Effector CD8-positive, alpha-beta T cell (primary cell): ENCODE data around the gene HDAC9.
"Not testable (repeated sequence)": the region's sequence is repeated elsewhere in the genome, so short reads cannot be mapped to it uniquely, and the experiment has no call there.

Source experiments
- DNase-seq: peaks from one replicate; lab custom pipeline; 2025; lab: John Stamatoyannopoulos, UW

The HDAC9 gene

DNA sequence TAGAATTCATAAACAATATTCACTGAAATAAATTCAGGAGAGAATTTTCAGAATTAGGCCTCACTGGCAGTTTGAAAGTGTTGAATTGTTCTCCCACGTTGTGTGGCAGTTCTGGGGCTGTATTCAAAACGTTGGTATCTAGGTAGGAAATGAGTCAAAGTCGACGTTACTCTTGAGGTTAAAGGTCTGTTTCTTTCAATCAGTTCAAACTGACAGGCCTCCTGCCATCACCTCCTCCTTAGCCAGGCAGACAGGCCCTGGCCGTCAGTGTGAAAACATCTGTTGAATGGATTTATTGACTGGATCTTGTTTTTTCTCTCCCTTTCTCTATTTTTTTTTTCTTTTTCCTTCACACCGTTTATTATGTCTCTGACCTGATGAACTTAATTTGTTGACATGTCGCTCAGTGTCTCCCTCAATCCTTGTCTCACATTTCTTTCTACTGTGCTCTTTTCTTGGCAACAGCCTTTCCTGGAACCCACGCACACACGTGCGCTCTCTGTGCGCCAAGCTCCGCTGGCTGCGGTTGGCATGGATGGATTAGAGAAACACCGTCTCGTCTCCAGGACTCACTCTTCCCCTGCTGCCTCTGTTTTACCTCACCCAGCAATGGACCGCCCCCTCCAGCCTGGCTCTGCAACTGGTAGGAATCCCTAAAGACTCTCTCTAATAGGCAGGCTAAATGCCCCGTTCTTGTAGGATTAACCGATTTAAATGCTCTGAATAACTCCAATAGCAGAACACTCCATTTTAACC is 231.7 kb downstream of the HDAC9 start:
- no peak for DNase-seq

DNA sequence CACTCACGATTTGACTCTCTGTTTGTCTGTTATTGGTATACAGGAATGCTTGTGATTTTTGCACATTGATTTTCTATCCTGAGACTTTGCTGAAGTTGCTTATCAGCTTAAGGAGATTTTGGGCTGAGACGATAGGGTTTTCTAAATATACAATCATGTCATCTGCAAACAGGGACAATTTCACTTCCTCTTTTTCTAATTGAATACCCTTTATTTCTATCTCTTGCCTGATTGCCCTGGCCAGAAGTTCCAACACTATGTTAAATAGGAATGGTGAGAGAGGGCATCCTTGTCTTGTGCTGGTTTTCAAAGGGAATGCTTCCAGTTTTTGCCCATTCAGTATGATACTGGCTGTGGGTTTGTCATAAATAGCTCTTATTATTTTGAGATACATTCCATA is 240.5 kb downstream of the HDAC9 start:
- not testable (repeated sequence) for DNase-seq

DNA sequence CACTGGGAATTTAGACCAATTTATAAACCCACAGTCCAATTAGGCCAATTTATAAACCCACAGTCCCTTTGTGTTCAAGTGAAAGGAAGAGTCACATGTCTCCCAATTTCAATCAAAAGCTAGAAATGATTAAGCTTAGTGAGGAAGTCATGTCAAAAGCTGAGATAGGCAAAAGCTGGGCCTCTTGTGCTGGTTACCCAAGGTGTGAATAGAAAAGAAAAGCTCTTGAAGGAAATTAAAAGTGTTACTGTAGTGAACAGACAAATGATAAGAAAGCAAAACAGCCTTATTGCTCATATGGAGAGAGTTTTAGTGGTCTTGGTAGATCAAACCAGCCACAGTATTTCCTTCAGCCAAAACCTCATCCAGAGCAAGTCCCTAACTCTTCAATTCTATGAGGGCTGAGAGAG is 245.0 kb downstream of the HDAC9 start:
- no peak for DNase-seq

DNA sequence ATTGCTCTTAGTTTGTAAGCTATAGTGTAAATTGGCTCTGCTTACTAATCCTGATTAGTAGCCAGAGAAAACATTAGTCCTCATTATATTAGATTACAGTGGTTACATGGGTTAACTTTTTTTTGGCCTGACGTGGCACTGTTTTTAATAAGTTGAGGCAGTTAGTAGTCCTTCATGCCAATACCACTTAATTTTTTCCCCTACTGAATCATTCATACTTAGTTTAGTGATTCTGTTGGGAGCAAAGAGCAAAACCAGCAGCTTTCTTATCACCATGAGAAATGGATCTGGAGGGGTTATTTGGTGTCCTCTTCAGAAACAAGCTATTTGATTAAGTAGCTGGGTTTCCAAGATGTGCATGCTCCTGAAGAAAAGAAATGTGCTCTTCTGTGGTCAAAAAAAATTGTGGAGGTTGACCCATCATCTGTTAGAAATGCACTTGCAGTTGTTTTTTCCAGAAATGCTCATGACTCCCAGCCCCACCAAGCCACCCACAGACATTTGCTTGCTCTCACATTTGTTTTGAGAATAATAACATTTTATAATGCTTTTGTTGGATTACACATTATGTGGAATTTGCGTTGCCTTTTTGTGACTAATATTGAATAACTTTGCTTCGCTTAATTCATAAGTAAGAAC is 258.5 kb downstream of the HDAC9 start:
- no peak for DNase-seq

DNA sequence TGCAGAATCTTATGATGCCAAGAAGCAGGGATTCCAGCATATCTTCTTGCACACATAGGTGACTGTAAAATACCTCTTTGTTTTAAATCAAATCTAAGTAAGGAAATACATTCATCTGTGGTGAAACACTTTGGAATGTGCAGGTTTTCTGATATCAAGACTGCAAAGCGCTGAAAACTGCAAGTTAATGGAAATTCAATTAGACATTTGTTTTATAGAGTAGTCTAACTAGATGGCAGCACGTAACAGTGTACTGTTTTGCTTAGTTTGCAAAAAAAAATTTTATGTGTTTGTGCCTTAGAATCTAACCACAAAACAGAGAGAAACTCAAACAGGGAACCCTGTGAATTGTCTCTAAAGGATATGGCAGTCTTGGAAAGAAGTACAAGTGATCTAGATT is 259.2 kb downstream of the HDAC9 start:
- no peak for DNase-seq

DNA sequence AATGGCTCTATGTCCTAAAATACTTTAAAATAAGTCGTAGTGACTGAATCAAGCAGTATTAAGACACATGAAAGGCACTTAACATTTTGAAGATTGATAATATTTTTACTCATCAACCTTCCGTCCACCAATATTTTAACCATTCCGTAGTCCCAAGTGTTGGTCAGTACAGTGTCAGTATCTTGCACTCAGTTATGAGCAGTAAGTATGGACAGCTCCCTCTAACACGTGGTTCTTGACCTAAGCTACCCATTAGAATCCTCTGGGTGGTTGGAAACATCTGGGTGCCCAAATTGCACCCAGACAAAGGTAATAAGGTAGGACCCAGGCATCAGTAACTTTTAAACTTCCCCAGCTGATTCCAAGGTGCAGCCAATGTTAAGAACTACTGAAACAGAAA is 260.2 kb downstream of the HDAC9 start:
- DNase-seq = no peak

DNA sequence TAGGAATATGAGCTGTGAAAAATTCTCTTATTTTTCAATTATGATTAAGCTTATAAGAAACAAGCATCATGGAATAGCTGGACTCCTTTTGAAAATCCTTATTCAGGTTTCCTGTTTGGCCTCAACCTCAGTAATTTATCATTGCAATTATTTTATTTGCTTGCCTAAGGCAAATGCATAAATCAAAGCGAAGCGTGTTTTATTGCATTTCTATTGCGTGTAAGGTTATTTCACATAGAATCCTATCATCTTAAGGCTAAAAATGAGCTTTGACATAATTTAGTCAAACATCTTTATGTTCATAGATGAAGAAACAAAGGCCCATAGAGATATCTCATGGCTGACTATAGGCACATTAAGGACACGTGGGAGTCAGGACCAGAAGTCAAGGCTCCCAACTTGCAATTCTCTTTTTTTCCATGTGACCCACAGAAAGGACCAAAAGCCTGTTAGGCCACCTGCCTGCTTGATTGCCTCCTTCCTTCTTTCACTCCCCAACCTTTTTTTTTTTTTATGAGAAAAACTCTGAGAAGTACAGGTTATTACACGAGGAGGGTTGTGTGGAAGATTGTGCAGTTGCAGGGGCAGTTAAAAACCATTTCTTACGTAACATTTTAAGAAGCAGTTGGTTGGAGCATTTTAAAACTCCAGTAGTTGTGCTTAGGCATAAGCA is 261.0 kb downstream of the HDAC9 start:
- DNase-seq = no peak

DNA sequence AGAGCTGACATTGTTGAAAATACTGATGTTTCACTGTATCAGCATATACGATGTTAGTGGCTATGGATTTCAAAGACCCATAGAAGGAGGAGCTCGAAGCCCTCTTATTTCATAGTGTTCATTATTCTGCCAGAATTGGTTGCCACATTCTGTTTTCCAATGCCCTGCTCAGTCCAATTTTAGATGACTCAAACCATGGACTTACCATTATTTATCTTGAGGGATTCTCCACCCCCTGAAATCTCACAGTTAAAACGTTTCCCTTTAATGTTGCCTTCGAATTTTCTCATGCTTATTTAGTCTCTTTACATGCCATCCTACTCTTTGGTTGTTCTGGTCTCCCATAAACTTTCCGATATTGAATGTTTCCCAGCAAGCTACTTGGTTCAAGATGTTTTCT is 264.5 kb downstream of the HDAC9 start:
- no peak for DNase-seq

DNA sequence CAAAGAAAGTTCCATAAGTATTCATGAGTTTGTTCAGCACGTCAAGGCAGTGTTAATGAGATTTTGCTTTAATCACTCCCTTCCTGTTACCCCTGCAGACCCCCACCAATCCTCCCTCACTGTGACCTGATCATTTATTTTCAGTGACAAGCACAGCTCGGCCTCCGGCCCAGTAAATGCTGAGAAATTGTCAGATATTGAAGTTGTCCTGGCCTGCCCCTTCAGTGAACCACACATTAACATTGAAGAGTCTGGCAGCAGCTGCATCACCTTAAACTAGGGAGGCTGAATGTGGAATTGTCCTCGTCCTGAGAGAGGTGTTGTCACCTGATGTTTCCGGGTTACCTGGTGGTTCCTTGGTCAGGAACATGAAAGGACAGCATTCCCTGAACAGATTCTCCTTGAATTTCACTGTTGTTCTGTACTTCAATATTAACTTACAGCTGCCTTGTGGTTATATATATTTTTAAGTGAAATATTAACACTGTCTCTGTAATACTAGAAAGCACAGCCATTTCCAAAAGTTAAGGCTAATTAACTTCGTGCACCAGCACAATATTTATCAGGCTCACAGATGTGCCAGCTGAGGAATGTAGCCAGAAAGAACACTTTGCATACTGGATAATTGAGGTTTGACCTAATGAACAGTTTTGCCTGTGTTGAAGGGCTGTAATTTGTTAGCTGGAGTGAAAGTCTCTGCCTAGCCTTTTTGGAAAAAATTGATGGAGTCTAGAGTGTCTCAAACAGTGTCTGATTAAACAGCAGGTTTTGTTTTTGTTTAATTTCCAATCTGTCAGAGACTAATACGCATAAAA is 265.3 kb downstream of the HDAC9 start:
- no peak for DNase-seq

DNA sequence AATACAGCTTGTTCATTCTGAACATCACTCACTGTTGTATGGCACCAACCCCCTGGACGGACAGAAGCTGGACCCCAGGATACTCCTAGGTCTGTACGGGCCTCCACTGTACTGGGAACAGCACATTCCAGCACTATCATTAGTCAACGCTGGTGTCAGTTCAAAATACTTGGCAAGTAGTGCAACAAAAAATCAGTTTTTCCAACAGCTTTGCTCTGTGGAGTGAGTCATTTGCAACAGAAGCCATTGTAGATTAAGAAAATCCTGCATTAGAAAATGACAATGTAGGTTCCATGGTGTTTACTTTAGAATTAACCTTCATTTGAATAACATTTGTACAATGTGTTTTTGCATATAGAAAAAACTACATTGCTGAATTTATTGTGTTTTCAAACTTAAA is 266.6 kb downstream of the HDAC9 start:
- no peak for DNase-seq

DNA sequence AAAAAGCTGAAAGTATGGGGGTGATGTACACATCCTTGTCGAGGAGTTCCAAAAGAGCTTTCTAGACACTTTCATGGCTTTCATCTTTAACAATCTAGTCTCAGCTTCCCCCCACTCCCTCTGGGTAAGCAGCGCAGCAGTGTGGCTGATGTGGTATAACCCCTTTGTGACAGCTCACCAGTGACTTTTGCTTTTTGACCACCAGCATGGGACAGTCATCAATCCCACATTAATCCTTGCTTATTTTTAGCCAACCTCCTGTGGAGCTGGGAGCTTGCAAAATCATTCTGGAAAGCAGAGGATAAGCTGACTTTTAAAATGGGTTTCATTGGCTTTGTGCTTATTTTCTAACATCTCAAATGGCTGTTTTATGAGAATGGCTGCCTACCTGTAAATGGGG is 272.7 kb downstream of the HDAC9 start:
- no peak for DNase-seq

DNA sequence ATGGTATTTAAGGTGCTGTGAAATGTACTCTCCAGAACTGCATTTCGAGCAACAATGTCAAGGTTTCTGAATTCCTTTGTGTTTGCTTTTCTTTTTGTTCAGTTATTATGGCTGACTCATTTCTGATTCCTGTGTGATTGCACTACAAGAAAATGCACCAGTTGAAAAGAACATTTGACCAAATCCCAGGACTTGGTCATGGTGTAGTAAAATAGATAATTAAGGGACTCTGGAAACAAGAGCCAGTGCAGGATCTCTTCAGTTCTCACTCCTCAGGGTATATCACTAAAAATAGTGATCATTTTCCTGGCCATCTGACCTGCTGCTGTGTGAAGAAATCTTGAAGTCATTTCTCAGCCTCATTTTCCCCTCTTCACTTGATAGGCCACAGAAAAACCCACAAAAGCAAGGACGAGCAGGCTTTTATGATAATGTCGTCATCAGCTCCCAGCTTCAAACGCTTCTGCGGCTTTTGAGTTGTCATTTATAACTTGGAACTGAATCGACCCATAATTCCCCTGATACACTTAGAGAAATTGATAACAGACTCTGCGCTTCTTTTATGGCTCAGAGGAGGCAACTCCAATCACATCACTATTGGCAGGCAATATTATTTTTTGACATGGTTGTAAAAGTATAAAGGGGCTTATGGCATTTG is 274.7 kb downstream of the HDAC9 start:
- no peak for DNase-seq

DNA sequence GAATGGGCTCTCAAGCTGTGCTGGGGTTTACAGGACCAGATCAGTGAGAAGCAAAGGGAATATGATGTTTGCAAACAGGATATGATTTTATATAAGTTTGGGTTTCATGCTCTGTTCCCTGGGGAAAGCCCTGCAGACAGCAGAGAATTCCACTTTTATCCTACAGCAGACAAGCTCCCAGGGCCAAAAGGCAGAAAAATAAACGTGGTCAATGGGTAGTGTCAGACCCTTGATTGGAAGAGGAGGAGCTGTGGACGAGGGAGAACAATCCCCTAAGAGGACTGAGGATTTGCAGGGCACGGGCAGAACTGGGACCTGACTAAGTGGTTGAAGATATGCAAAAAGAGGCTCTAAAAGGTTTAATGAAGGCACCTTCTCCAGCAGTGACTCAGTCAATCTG is 275.3 kb downstream of the HDAC9 start:
- DNase-seq = no peak

DNA sequence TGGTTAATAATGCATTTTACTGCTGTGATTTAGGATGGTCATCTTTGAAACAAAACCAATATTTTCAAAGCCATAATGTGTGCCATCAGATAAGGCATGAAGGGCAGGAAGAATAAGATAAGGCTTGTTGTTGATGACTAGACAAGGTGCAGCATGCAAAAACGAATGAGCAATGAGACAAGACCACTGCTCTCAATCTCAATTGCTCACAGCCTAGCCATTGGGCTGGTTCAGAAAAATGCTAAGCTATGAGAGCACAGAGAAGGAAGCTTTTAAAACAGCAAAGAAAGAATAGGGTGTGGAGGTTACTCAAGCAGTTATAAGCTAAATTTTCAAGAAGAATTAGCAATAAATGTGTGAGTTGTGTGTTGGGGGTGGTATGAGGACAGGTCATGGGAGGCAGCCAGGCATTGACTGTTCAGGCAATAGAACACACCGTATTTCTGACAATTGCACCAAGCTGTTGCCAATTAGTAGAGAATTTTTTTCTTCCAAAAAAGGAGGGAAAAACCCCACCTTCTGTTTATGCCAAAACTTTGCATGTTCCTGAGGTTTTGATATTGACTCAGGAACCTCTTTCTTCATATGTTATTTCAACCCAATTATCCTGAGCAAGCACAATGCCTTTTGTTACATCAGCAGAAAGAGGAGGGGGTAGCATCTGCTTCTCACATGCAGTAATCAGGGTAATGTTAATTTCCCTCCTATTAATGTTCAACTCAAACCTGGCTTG is 276.5 kb downstream of the HDAC9 start:
- DNase-seq = no peak

DNA sequence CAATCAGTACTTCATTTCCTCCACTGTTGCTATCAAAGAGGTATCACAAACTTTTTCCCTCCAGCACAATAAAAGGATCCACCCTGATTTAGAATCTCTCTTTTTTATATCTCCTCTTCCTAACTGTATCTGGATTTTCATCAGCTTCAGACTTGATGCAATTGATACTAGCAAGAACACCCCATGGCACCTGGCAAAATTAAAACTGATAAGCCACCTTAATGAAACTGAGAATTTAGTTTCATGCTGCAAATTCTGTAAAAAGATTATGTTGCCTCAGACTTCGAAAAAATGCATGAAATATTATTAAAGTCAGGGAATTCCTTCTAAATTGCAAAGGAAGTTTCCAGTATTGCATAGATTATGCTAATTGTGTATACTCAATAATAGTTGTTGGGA is 277.0 kb downstream of the HDAC9 start:
- DNase-seq = no peak

DNA sequence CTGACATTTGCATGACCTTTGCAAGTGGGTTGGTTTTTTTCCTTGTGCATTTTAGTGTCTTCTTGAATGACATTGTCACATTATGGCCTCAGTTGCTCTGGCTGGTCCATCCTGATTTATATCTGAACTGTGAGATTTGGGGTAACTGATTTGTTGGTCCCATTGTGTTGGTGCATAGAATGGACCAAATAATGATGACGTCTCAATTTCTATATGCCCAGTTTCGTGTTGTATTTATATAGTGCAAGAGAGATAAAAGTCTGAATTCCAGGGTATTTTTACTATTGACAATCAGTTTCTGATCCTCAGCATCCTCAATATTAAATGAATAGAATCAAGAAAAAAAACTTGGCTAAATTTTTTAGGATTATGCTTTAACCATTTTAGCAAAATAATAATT is 281.8 kb downstream of the HDAC9 start:
- no peak for DNase-seq

DNA sequence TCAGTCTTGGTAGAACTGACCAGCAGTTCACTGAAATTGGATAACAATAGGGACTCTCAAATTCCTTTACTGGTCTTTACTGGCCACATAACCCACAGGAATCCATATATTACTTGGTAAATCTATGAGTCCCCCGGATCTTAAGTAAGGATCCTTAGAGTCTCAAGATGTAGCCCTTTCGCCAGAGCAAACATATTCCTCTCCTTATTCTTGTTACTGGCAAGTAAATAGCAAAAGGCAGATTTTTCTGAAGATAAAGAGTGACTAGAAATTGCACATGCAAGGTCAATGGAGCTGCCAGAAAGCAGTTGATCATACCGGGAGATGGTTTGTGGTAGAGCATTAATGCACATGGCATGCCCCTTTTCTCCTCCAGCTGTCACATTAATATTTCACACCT is 283.0 kb downstream of the HDAC9 start:
- no peak for DNase-seq

DNA sequence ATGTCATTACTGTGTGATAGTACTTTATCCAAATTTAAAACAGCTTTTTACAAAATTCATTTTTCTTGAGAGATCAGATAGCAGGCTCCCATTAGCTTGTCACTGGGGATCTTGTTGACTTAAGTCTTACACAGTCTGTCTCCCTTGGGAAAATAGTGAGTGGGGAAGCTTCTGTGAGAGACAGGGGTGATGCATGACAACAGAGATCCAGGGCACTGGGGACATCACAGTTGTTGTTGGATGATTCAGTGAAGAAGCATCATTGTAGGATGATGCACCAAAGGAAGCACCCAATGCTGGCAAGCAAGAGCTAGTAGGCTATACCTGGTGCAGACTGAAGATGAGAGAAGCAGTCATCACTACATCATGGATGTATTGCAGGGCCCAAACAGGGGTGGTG is 284.7 kb downstream of the HDAC9 start:
- DNase-seq = no peak

DNA sequence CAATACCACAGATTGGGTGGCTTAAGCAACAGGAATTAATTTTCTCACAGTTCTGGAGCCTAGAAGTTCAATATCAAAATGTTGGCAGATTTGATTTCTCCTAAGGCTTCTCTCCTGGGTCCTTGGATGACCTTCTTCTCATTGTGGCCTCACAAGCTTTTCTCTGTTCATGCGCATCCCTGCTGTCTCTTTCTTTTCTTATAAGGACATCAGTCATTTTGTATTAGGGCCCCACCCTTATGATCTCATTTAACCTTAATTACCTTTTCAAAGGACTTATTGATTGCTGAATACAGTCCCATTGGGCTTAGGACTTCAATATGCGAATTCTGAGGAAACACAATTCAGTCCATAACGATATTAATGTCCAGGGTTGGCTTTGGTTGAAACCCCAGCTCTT is 285.4 kb downstream of the HDAC9 start:
- DNase-seq = no peak

DNA sequence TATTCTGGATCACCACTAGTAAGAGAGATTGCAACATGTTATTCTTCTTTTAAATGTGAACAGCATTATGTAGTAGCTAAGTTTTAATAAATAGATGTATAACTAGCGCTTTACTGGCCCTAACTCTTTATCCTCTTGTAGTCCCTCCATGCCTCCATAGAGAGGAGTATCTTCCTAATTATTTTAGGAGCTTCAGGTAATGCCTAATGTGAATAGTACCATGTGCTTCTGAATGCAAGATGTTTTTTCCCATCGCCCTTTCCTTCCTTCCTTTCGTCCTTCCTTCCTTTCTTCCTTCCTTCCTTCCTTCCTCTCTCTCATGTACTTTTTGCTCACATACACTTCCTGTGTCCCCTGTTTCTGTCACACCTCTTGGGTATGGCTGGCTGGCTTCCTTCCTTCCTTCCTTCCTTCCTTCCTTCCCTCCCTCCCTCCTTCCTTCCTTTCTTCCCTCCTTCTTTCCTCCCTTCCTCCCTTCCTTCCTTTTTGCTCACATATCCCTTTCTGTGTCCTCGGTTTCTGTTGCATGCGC is 290.7 kb downstream of the HDAC9 start:
- no peak for DNase-seq

DNA sequence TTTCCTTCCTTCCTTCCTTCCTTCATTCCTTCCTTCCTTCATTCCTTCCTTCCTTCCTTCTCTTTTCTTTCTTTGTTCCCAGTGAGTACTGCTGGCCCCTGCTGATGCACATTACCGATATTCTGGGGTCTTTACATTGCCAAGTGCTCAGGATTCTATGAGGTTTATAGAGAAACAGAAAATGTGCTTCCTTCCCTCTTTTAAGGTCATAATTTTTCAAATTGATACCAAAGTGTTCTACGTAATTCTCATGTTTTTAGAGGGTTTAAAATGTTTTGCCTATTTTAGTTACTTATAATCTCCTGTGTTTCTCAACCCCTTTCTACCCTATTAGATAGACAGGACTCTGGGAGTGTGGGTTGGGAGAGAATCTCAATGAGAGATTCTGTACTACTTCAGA is 291.2 kb downstream of the HDAC9 start:
- no peak for DNase-seq
